Stimulated activated CD4-positive, alpha-beta T cell treated with anti-CD3 and anti-CD28 coated beads, Interleukin-2, amount 100 ng/mL, for 48 hours (primary cell): Measurements from ENCODE around the gene PRH2.

Experiments used
- DNase-seq, 2 donors: peaks; one replicate each; pipeline ENCODE4 v3.0.0-alpha.2; 2020

Gene PRH2

DNA sequence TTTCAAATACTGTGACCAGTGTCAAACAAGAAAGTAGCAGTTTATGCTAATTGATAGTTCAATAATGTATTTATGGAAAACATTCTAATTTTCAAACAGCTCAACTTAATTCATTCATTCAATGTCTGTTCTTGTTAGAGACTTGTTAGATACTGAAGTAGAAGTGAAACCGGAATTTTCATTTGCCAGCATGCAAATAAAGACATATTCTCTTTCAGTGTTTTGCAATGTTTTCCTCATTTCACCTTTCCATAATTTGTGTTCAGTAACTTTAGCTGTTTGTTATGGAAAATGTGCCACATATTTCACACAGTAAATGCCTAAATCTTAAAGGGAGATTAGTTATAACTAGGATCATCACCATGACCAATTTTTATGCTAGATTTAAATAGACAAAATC, 36.4 kb downstream of the PRH2 start:
- no peak for DNase-seq

DNA sequence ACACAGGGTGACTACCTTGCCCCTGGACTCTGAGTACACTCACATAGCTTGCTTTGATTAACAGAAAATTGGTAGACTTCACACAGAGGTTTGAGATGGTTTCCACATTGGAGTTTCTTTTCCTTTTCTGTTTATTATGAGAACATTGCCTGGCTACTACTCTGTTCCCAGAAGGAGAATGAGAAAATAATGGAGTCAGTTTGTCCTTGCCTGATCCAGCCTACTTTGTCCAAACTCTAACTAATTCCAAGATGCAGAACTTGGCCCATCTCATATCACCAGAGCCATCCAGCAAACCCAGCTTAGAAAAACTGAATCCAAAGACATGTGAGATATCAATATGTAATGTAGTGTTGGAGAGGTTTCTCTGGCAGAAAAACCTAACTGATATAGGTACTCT, 37.3 kb downstream of the PRH2 start:
- no peak for DNase-seq

DNA sequence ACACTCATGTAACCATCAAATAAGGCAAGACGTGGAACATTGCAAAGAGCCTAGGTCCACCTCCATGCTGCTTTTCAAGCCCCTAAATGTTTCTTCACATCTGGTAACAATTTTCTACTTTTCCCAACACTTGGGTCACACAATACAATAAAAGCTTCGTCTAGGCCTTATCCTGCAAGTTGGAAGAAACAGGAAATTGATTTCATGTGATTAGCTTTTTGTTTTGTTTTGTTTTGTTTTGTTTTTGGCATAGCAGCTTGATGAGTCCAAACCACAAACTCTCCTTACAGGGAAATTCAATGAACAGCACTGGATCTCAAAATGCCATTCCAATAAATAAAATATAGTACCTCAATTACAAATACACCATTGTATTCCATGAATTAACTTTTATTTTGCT, 38.4 kb downstream of the PRH2 start:
- DNase-seq = no peak

DNA sequence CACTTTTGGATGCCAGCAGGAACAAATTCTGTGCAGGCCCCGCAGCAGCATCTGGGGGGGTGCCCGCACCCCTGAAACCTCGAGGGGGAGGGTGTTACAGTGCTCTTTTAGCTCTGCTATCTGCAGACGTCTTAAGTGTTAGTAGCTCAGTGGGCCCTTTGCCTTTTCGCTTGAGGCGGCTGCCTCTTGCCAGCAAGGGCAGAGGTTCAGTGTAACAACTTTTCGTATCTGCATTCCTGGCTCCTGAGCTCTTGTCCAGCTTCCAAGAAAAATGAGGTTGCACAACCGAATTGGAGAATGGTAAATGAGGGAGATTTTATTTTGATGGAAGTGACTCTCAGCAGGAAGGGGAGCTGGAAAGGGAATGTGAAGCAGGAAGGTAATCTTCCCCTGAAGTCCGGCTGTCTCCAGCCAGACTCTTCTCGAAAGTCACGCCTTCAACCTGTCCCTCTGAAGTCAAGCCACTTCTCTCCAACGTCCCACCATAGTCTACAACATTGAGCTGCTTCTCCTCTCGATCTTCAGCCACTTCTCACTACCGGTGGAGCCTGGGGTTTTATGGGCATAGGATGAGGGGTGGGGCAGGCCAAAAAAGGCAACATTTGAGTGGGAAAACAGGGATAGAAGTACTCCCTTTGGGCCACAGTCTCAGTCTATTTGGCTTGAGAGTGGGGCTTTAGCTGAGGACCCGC, 39.9 kb downstream of the PRH2 start:
- DNase-seq = no peak

DNA sequence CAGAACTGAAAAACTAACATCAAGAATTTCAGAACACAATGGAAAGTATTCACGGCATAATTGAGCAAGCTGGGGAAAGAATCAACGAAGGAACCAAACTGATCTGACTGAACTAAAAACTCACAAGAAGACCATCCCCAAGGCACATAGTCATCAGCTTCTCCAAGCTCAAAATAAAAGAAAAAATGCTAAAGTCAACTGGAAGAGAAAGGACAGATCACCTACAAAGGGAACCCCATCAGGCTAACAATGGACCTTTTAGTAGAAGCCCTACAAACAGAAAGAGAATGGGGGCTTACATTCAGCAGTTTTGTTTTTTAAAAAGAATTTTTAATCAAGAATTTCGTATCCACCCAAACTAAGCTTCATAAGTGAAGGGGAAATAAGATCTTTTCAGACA, 45.9 kb downstream of the PRH2 start:
- no peak for DNase-seq

DNA sequence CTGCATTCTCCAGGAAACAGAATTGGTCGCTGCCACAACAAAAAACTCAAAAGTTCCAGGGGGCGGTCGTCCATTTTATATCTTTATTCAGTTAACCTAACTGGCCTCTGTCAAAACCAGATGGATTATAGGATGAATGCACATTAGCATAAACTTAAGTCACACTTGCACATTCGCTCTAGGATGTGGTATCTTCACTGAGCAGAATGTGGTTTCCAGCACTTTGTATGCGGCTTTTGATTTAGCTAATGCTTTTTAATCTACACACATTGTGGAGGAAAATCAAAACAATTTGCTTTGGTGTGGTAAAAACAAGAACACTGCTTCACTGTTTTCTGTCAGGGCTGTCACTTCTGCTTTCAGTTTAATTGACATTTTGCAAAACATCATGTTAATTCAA, 53.2 kb downstream of the PRH2 start:
- DNase-seq = no peak
